Measurements from ENCODE around the gene NME7. TPM values are rescaled to one million over a fixed set of nuclear protein-coding genes. Genes with fewer than 3 reads are reported as not detected.

The NME7 gene
- total RNA-seq, 1 experiment from 2014 or later: 13.8 TPM

GRCh38 chr1:169141356-169141755 is 226.2 kb downstream of the NME7 start (continued):
- TF ChIP-seq, protein P1, sequence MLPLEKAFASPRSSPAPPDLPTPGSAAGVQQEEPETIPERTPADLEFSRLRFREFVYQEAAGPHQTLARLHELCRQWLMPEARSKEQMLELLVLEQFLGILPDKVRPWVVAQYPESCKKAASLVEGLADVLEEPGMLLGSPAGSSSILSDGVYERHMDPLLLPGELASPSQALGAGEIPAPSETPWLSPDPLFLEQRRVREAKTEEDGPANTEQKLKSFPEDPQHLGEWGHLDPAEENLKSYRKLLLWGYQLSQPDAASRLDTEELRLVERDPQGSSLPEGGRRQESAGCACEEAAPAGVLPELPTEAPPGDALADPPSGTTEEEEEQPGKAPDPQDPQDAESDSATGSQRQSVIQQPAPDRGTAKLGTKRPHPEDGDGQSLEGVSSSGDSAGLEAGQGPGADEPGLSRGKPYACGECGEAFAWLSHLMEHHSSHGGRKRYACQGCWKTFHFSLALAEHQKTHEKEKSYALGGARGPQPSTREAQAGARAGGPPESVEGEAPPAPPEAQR (CRISPR knock-in tag; IDR thresholded peaks at IDR 0.05): no peak
- no peak for TF ChIP-seq ZNF416 (CRISPR knock-in tag; IDR thresholded peaks at IDR 0.05)
- no peak for TF ChIP-seq NFE2L1 (CRISPR knock-in tag; IDR thresholded peaks at IDR 0.05)
- TF ChIP-seq, protein P2, sequence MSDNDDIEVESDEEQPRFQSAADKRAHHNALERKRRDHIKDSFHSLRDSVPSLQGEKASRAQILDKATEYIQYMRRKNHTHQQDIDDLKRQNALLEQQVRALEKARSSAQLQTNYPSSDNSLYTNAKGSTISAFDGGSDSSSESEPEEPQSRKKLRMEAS (CRISPR knock-in tag; IDR thresholded peaks at IDR 0.05): no peak
- no peak for TF ChIP-seq OVOL2 (CRISPR knock-in tag; IDR thresholded peaks at IDR 0.05; ENCODE audit: borderline replicate concordance)
- no peak for TF ChIP-seq ELF4 (CRISPR knock-in tag; IDR thresholded peaks at IDR 0.05; ENCODE audit: low read depth)
- no peak for TF ChIP-seq ZNF532 (CRISPR knock-in tag; IDR thresholded peaks at IDR 0.05; ENCODE audit: borderline replicate concordance)

GRCh38 chr1:169138866-169139670 is 228.5 kb downstream of the NME7 start:
- ChIA-PET CTCF (interaction anchor here (1.0 kb wide), 1 partner anchor 536 kb away, joined by 3 read pairs; no protein-coding TSS in a partner anchor), POLR2A (no interaction called here)
- no peaks in the 10 kb centered on the region for H3K9me3 Mint-ChIP-seq
- TF ChIP-seq, protein P3, sequence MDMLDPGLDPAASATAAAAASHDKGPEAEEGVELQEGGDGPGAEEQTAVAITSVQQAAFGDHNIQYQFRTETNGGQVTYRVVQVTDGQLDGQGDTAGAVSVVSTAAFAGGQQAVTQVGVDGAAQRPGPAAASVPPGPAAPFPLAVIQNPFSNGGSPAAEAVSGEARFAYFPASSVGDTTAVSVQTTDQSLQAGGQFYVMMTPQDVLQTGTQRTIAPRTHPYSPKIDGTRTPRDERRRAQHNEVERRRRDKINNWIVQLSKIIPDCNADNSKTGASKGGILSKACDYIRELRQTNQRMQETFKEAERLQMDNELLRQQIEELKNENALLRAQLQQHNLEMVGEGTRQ (CRISPR knock-in tag; IDR thresholded peaks at IDR 0.05): no peak
- TF ChIP-seq PREB (CRISPR knock-in tag; IDR thresholded peaks at IDR 0.05; ENCODE audit: borderline replicate concordance): no peak
- TF ChIP-seq FOXJ3 (CRISPR knock-in tag; IDR thresholded peaks at IDR 0.05; ENCODE audit: borderline replicate concordance): no peak
- no peak for TF ChIP-seq SP1 (CRISPR knock-in tag; conservative IDR thresholded peaks at IDR 0.05)
- TF ChIP-seq ZNF396 (CRISPR knock-in tag; IDR thresholded peaks at IDR 0.05; ENCODE audit: borderline replicate concordance): no peak
- no peak for TF ChIP-seq JUN (CRISPR knock-in tag; IDR thresholded peaks at IDR 0.05)
- TF ChIP-seq TEAD1 (CRISPR knock-in tag; IDR thresholded peaks at IDR 0.05): no peak
- H3K4me1 Mint-ChIP-seq: peaks cover 23% of the 10 kb centered on the region
- H3K27ac Mint-ChIP-seq: no peak overlapping the region
- H3K27me3 Mint-ChIP-seq (ENCODE audit: low read depth): no peaks in the 10 kb centered on the region
- ATAC-seq (peak; percentile 48), DNase-seq (ENCODE audit: low spot score) (no peak)
- no peaks in the 10 kb centered on the region for H3K36me3 Mint-ChIP-seq
- H3K4me3 Mint-ChIP-seq: no peak overlapping the region

DNA sequence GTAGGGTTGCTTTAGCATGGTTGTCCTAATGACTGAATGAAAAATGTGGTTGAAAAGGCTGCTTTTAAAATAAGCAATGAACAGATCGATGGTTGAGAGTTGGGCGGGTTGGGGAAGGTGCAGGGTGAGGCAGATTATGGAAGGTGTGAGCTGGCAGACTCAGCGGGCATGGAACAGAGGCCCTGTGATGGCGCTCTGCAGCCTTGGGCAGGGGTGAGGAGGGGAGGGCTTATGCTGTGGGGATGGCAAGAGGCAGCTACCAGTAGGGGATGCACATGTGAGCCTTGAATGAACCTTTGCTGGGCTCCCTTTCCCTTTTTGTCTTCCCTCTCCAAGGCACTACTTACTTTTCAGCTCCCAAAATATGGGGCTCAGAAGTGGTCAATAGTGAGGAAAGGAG is 230.2 kb downstream of the NME7 start:
- Mint-ChIP-seq H3K4me3 (no peak overlapping the region), H3K4me1 (peaks cover 29% of the 10 kb centered on the region), H3K9me3 (no peaks in the 10 kb centered on the region), H3K27ac (peak overlapping the region; percentile 3; the same call in 1 of the 2 replicates), H3K27me3 (ENCODE audit: low read depth) (no peaks in the 10 kb centered on the region), H3K36me3 (peaks cover 4% of the 10 kb centered on the region)
- ChIA-PET POLR2A (interaction anchor here (0.5 kb wide), 1 partner anchor 10 kb away, joined by 3 read pairs; no protein-coding TSS in a partner anchor), CTCF (interaction anchor here (0.9 kb wide), 1 partner anchor 534 kb away, joined by 4 read pairs; no protein-coding TSS in a partner anchor)
- DNase-seq (ENCODE audit: low spot score) (no peak), ATAC-seq (peak; percentile 31; the same call in 1 of the 2 replicates)
- TF ChIP-seq, protein P1 (CRISPR knock-in tag; IDR thresholded peaks at IDR 0.05): no peak
- TF ChIP-seq GABPB1 (CRISPR knock-in tag; IDR thresholded peaks at IDR 0.05) (no peak), NR1H2 (CRISPR knock-in tag; IDR thresholded peaks at IDR 0.05) (no peak), ZNF138 (CRISPR knock-in tag; conservative IDR thresholded peaks at IDR 0.05) (no peak), PREB (CRISPR knock-in tag; IDR thresholded peaks at IDR 0.05; ENCODE audit: borderline replicate concordance) (no peak)
- TF ChIP-seq, protein P4, sequence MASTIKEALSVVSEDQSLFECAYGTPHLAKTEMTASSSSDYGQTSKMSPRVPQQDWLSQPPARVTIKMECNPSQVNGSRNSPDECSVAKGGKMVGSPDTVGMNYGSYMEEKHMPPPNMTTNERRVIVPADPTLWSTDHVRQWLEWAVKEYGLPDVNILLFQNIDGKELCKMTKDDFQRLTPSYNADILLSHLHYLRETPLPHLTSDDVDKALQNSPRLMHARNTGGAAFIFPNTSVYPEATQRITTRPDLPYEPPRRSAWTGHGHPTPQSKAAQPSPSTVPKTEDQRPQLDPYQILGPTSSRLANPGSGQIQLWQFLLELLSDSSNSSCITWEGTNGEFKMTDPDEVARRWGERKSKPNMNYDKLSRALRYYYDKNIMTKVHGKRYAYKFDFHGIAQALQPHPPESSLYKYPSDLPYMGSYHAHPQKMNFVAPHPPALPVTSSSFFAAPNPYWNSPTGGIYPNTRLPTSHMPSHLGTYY (CRISPR knock-in tag; IDR thresholded peaks at IDR 0.05): no peak
- TF ChIP-seq, protein P5, sequence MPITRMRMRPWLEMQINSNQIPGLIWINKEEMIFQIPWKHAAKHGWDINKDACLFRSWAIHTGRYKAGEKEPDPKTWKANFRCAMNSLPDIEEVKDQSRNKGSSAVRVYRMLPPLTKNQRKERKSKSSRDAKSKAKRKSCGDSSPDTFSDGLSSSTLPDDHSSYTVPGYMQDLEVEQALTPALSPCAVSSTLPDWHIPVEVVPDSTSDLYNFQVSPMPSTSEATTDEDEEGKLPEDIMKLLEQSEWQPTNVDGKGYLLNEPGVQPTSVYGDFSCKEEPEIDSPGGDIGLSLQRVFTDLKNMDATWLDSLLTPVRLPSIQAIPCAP (CRISPR knock-in tag; IDR thresholded peaks at IDR 0.05): no peak

Measured in WTC11 (cell line).